Caki2 (cell line): ENCODE measurements around the gene FUOM. TPM values are rescaled to one million over a fixed set of nuclear protein-coding genes. Genes with fewer than 3 reads are reported as not detected.
"Not testable (repeated sequence)": the region's sequence is repeated elsewhere in the genome, so short reads cannot be mapped to it uniquely, and the experiment has no call there.

Experiments
- DNase-seq: peaks from one replicate; pipeline ENCODE4 v3.0.0-alpha.2; 2015; ENCODE audit warnings: low read depth
- in situ Hi-C: cut with HindIII; loops from 2 replicates; pipeline ENCODE4 v1.10.0; 2016; ENCODE audit warnings: low sequenced_read_pairs, low pct_unique_long_range_greater_than_20kb, mixed read lengths
- total RNA-seq: library from RNA; depleted of rRNA; stranded (reverse); fragments of >200 nt; shearing (Covaris generic); gene quantifications from 2 replicates; pipeline ENCODE4 v1.2.3, GENCODE V29; 2014; ENCODE audit warnings: low replicate concordance

Gene FUOM
- total RNA-seq, 1 experiment from 2014 or later: 38.3 TPM

- peak; percentile 87 for DNase-seq
- in situ Hi-C loops: no loop called here
These were observed 15.6 kb upstream of the FUOM start, which contains the start of gene ECHS1 for GRCh38 chr10:133373174-133374090. ECHS1 (minus strand) TSS chr10:133373354; CDS start chr10:133373333, 21 bp downstream.

DNA sequence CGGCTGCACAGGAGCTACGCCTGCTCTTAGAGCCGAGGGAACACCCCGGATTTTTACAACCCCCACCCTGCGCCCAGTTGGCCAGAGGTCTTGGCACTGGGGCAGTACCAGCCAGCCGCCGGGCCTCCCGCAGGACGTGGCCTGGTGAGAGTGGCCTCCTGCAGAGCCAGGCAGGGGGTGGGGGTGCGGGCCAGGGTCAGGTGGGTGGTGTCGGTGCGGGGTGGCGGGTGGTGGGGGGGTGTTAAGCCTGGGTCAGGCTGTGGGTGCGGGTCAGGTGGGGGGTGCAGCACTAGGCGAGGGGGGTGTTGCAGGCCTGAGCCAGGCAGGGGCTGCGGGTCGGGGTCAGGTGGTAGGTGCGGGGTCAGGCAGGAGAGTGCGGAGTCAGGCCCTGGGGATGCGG lies 14.7 kb upstream of the FUOM start:
- in situ Hi-C loops: no loop called here
- no peak for DNase-seq

DNA sequence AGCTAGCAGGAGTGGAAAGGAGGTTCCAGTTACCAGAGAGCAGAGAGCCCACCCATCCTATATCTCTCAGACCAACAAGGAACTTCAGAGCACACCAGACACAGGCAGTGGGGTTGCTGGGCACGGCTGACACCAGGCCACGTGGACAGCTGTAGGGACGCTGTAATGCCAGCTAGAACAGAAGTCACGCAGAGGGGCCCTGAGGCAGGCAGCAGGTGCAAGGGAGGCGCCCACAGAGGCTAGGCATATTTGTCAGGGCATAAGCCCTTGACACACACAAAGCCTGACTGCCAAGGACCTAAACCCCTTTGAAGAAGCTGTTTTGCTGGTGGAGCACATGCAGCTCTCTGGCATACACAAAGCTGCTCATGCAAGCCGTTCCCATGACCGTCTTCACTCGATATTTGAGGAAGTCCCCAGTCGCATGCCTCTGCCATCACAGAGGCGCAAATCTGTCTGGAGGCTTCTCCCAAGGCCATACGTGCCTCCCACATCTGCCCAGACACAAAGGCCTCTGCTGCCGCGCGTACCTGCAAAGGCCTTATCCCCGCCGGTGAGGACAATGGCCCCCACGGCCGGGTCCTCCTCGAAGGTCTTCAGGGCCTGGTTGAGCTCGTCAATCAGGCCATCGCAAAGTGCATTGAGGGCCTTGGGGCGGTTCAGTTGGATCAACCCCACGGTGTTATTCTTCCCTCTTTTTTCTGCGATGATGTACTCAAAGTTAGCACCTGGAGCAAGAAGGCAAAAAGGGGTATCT lies 12.4 kb upstream of the FUOM start:
- DNase-seq: no peak
- in situ Hi-C loops: no loop called here

GRCh38 chr10:133368153-133368552 lies 10.3 kb upstream of the FUOM start:
- DNase-seq: no peak
- in situ Hi-C loops: no loop called here

GRCh38 chr10:133367461-133367860 lies 9.6 kb upstream of the FUOM start:
- in situ Hi-C loops, DNase-seq: not testable (repeated sequence)

DNA sequence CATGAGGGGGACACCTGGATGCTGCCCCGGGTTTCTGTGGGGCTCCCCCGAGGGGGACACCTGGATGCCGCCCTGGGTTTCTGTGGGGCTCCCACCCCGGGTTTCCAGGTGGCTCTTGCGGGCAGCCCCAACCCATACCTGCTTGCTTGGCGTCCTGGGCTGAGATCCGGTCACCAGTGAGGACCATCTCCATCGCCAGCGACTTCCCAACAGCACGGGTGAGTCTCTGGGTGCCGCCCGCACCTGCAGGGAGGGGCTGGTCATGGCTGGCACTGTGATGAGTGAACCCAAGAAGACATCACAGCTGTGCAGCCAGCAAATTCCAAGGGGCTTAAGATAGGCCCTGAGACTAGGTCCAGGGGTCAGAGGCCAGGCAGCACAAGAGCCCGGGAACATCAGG lies 8.9 kb upstream of the FUOM start:
- in situ Hi-C loops: no loop called here
- DNase-seq: no peak

GRCh38 chr10:133366130-133366478 lies 8.3 kb upstream of the FUOM start:
- DNase-seq: no peak
- in situ Hi-C loops: no loop called here

- no peak for DNase-seq
- in situ Hi-C loops: no loop called here
These were observed 7.8 kb upstream of the FUOM start for GRCh38 chr10:133365461-133366129.

GRCh38 chr10:133364645-133365431 lies 7.0 kb upstream of the FUOM start:
- in situ Hi-C loops: no loop called here
- DNase-seq: no peak

DNA sequence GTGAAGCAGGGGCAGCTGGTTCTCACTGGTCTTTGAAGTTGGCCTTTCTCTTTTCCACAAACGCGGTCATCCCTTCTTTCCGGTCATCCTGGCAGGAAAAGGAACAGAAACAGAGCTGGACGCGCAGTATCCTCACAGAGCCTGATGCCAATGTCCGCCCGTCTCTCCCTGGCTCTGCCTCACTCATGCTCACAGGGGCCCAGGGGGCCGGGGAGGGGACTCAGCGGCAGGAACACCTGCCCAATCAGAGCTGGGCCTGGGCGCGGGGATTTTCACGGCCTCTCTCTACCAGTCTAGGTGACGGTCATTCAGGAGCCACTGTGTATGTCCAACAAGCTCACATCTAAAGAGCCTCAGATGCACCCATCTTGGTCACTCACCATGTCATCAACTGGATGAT lies 5.0 kb upstream of the FUOM start:
- no peak for DNase-seq
- in situ Hi-C loops: no loop called here

DNA sequence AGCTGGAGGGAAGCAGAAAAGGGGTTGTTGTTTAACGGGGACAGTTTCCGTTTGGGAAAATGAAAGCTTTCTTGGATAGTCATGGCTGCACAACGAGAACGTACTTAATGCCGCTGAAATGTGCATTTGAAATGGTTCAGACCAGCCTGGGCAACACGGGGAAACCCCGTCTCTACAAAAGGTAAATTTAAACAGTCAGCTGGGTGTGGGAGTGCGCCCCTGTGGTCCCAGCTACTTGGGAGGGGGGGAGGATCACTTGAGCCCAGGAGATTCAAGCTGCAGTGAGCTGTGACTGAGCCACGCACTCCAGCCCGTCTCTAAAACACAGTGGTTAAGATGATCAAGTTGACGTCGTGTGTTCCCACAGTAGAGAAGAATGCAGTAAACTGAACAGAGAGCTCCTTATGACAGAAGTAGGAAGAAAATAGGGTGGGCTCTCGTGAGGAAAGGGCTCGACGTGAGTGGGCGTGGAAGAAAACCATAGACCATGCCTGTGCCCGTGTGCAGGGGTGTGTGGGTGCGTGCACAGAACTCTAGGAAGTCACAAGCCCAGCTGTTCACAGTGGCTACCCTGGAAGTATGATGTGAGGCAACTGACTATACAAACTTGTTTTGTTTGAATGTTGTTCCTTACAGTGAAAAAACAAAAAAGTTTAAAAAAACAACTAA lies 4.1 kb upstream of the FUOM start:
- in situ Hi-C loops: no loop called here

GRCh38 chr10:133361227-133361626 lies 3.4 kb upstream of the FUOM start:
- in situ Hi-C loops: no loop called here
- DNase-seq: no peak

More for the DNA sequence above, 4.1 kb upstream of the FUOM start:
- DNase-seq: no peak

GRCh38 chr10:133359972-133360610 lies 2.3 kb upstream of the FUOM start:
- in situ Hi-C loops: no loop called here
- DNase-seq: no peak

GRCh38 chr10:133359554-133359971 lies 1.7 kb upstream of the FUOM start:
- in situ Hi-C loops: no loop called here
- no peak for DNase-seq

DNA sequence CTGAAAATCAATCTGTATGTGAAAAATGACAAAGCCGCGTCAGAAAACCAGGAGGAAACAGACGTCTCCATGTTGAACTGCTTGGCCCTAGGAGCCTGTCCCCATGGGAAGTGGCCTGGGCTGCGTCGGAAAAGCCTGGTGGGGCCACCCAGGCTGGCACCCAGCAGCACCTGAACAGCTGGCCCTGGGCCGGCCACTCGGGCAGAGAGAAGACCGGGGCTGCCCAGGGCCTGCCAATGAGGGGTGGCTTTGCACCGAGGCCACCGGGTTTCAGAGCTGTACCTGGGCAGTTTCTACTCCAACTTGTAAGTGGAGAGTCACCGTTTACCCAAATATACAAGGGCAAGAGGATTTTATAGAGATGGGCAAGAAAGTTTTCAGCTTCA lies 1.1 kb upstream of the FUOM start:
- no peak for DNase-seq
- in situ Hi-C loops: no loop called here

GRCh38 chr10:133358162-133358924 lies 524 bp upstream of the FUOM start:
- no peak for DNase-seq

More at GRCh38 chr10:133358162-133358924, 524 bp upstream of the FUOM start:
- in situ Hi-C loops: no loop called here
